HG02884 (cell line): ENCODE results near the gene CCDC87.
"Not testable (repeated sequence)": the region's sequence is repeated elsewhere in the genome, so short reads cannot be mapped to it uniquely, and the experiment has no call there.

ENCODE experiments used
- ATAC-seq: cut with Tn5 transposase; IDR thresholded peaks from one replicate; pipeline ENCODE4 v1.9.1; 2021; ENCODE audit warnings: mild to moderate bottlenecking, moderate library complexity; ENCODE audit not compliant: unreplicated experiment

Gene CCDC87

GRCh38 chr11:66559142-66559865 is 33.6 kb downstream of the CCDC87 start:
- ATAC-seq, result no peak

GRCh38 chr11:66557733-66558326 is 35.0 kb downstream of the CCDC87 start:
- ATAC-seq, result no peak

GRCh38 chr11:66556086-66556485 is 36.8 kb downstream of the CCDC87 start:
- ATAC-seq, result no peak

- ATAC-seq, result no peak
Observed at GRCh38 chr11:66555416-66555815, 37.4 kb downstream of the CCDC87 start.

GRCh38 chr11:66554602-66555001 is 38.3 kb downstream of the CCDC87 start:
- no peak for ATAC-seq

- no peak for ATAC-seq
Observed at GRCh38 chr11:66550887-66551286, 42.0 kb downstream of the CCDC87 start.

GRCh38 chr11:66549696-66550095 is 43.2 kb downstream of the CCDC87 start:
- no peak for ATAC-seq

- ATAC-seq, result no peak
Observed at GRCh38 chr11:66548774-66549630, 43.9 kb downstream of the CCDC87 start.

GRCh38 chr11:66548041-66548440 is 44.8 kb downstream of the CCDC87 start:
- no peak for ATAC-seq

GRCh38 chr11:66547662-66548009 is 45.2 kb downstream of the CCDC87 start:
- ATAC-seq, result no peak

- ATAC-seq, result no peak
Observed at GRCh38 chr11:66546966-66547661, 45.7 kb downstream of the CCDC87 start.

- no peak for ATAC-seq
Observed at GRCh38 chr11:66546368-66546965, 46.4 kb downstream of the CCDC87 start, which contains the start of gene ACTN3. TSS of gene ACTN3 (plus strand) at chr11:66546903. CDS start at chr11:66546938, 35 bp downstream.

GRCh38 chr11:66545701-66546367 is 47.0 kb downstream of the CCDC87 start, which contains the start of gene ZDHHC24:
TSS of gene ZDHHC24 (minus strand) at chr11:66546048. CDS start at chr11:66546003, 45 bp downstream.
- peak; percentile 84 for ATAC-seq

GRCh38 chr11:66544952-66545351 is 47.9 kb downstream of the CCDC87 start:
- ATAC-seq, result not testable (repeated sequence)

- ATAC-seq, result no peak
Observed at GRCh38 chr11:66543263-66544107, 49.4 kb downstream of the CCDC87 start.

GRCh38 chr11:66542362-66542761 is 50.5 kb downstream of the CCDC87 start:
- ATAC-seq, result no peak

- no peak for ATAC-seq
Observed at GRCh38 chr11:66541892-66542291, 51.0 kb downstream of the CCDC87 start.

GRCh38 chr11:66540598-66540997 is 52.3 kb downstream of the CCDC87 start:
- not testable (repeated sequence) for ATAC-seq
